Progenitor cell of endocrine pancreas (in vitro differentiated cells): ENCODE measurements around the gene GLRX2. TPM values are rescaled to one million over a fixed set of nuclear protein-coding genes. Genes with fewer than 3 reads are reported as not detected.
A peak's percentile ranks its signal among the peaks of the same experiment; 100 is the strongest.

Experiments used
- DNase-seq: peaks from one replicate; pipeline ENCODE4 v3.0.0; 2021; ENCODE audit warnings: low spot score; ENCODE audit not compliant: unreplicated experiment
- H3K27ac Mint-ChIP-seq: 2 replicates; pipeline ENCODE4 v1.8.0; 2021; ENCODE audit warnings: mild to moderate bottlenecking, moderate library complexity, mixed read lengths
- H3K27me3 Mint-ChIP-seq: 2 replicates; pipeline ENCODE4 v1.8.0; 2021; ENCODE audit warnings: mixed read lengths
- H3K36me3 Mint-ChIP-seq: 2 replicates; pipeline ENCODE4 v1.8.0; 2022; ENCODE audit warnings: mixed read lengths; ENCODE audit not compliant: insufficient read depth
- H3K4me1 Mint-ChIP-seq: 2 replicates; pipeline ENCODE4 v1.8.0; 2021; ENCODE audit warnings: low read depth, mixed read lengths
- H3K4me3 Mint-ChIP-seq: 2 replicates; pipeline ENCODE4 v1.8.0; 2021; ENCODE audit warnings: low read depth, mild to moderate bottlenecking, moderate library complexity, mixed read lengths
- H3K9me3 Mint-ChIP-seq: 2 replicates; pipeline ENCODE4 v1.8.0; 2021; ENCODE audit warnings: low read depth, mixed read lengths
- CTCF ChIP-seq: fragments of 200-600 bp; sonication (generic); IDR thresholded peaks from one replicate; pipeline ENCODE4 v1.5.0; 2021; ENCODE audit warnings: antibody characterized with exemption, mild to moderate bottlenecking; ENCODE audit not compliant: unreplicated experiment
- total RNA-seq: library from RNA; stranded (reverse); gene quantifications from 2 replicates; pipeline ENCODE4 v1.2.1, GENCODE V29; 2021

Gene GLRX2
- total RNA-seq, 1 donor from 2014 or later, result 8.5 TPM

- H3K27ac Mint-ChIP-seq, result no peak overlapping the region
- H3K36me3 Mint-ChIP-seq, result peaks cover 7% of the 10 kb centered on the region
- TF ChIP-seq CTCF, result no peak
- H3K4me1 Mint-ChIP-seq, result no peaks in the 10 kb centered on the region
- H3K4me3 Mint-ChIP-seq, result no peak overlapping the region
- no peak for DNase-seq
- no peaks in the 10 kb centered on the region for H3K9me3 Mint-ChIP-seq
- H3K27me3 Mint-ChIP-seq, result no peaks in the 10 kb centered on the region
These were observed 34.3 kb downstream of the GLRX2 start for GRCh38 chr1:193070942-193071341.

- no peak for TF ChIP-seq CTCF
- Mint-ChIP-seq H3K9me3 (no peaks in the 10 kb centered on the region), H3K36me3 (peaks cover 7% of the 10 kb centered on the region), H3K27me3 (no peaks in the 10 kb centered on the region), H3K4me1 (no peaks in the 10 kb centered on the region), H3K27ac (no peak overlapping the region), H3K4me3 (no peak overlapping the region)
- no peak for DNase-seq
These were observed 34.8 kb downstream of the GLRX2 start for GRCh38 chr1:193070386-193070753.

GRCh38 chr1:193069748-193070385, 35.3 kb downstream of the GLRX2 start:
- H3K36me3 Mint-ChIP-seq, result peaks cover 6% of the 10 kb centered on the region
- H3K4me1 Mint-ChIP-seq, result no peaks in the 10 kb centered on the region
- TF ChIP-seq CTCF, result peak; percentile 41

GRCh38 chr1:193068013-193068412, 37.2 kb downstream of the GLRX2 start:
- H3K4me3 Mint-ChIP-seq, result no peak overlapping the region
- no peak for DNase-seq
- no peak overlapping the region for H3K27ac Mint-ChIP-seq
- no peaks in the 10 kb centered on the region for H3K4me1 Mint-ChIP-seq
- no peak for TF ChIP-seq CTCF
- no peaks in the 10 kb centered on the region for H3K9me3 Mint-ChIP-seq
- no peaks in the 10 kb centered on the region for H3K27me3 Mint-ChIP-seq
- peaks cover 6% of the 10 kb centered on the region for H3K36me3 Mint-ChIP-seq

More at GRCh38 chr1:193069748-193070385, 35.3 kb downstream of the GLRX2 start:
- DNase-seq, result no peak
- H3K27ac Mint-ChIP-seq, result no peak overlapping the region
- no peaks in the 10 kb centered on the region for H3K9me3 Mint-ChIP-seq
- no peak overlapping the region for H3K4me3 Mint-ChIP-seq
- no peaks in the 10 kb centered on the region for H3K27me3 Mint-ChIP-seq

GRCh38 chr1:193066606-193067005, 38.6 kb downstream of the GLRX2 start:
- Mint-ChIP-seq H3K4me1 (no peaks in the 10 kb centered on the region), H3K36me3 (peaks cover 5% of the 10 kb centered on the region), H3K4me3 (no peak overlapping the region), H3K27ac (no peak overlapping the region), H3K9me3 (no peaks in the 10 kb centered on the region), H3K27me3 (no peaks in the 10 kb centered on the region)
- no peak for DNase-seq
- no peak for TF ChIP-seq CTCF
